ENCODE data around the gene KSR1.

The KSR1 gene

DNA sequence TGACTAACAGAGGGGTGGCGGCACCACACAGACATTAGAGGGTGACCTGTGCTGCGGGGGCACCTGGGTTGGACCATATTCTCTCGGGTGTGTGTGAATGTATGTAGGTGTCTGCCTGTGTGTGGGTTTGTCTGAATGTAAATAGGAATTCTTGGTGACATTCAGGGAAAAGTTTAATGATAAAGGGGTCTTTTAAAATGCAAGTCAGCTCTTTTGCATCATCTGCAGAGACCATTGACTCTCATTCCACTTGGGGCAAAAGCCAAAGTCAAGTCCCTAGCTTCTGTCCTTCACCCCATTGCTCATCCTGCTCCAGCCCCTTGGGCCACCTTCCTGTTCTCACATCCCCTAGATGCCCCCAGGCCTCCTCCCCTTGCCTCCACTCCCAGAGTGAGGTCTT is 23.6 kb downstream of the KSR1 start:
- TF ChIP-seq TAF1 (IDR thresholded peaks at IDR 0.05; ENCODE audit: borderline replicate concordance, low read depth, low read length), result no peak
- TF ChIP-seq POLR2AphosphoS5 (IDR thresholded peaks at IDR 0.05; ENCODE audit: low read depth, low read length), result no peak
- DNase-seq (ENCODE audit: insufficient read length) (no peak), FAIRE-seq (no peak)

DNA sequence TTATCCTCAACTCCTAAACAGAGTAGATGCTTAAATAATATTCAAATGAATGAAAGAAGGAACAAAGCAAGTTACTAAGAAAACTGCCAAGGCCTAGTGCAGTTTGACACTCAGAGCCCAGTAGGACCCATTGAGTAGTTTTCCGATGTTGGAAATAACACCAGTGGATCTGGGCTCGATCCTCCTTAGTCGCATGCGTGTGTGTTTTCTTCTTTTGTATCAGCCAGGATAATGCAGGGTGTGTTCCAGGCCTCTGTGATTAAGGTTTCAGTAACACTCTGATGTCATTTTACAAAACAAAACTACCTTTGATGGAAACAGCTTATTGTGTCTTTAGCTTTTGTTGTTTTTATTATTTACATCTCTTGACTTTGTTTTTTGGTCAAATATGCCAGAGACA is 24.5 kb downstream of the KSR1 start:
- FAIRE-seq (no peak), DNase-seq (ENCODE audit: insufficient read length) (no peak)
- TF ChIP-seq POLR2AphosphoS5 (IDR thresholded peaks at IDR 0.05; ENCODE audit: low read depth, low read length), result no peak
- TF ChIP-seq TAF1 (IDR thresholded peaks at IDR 0.05; ENCODE audit: borderline replicate concordance, low read depth, low read length), result no peak
- TF ChIP-seq POLR2A (IDR thresholded peaks at IDR 0.05; ENCODE audit: low read depth, low read length), result no peak

DNA sequence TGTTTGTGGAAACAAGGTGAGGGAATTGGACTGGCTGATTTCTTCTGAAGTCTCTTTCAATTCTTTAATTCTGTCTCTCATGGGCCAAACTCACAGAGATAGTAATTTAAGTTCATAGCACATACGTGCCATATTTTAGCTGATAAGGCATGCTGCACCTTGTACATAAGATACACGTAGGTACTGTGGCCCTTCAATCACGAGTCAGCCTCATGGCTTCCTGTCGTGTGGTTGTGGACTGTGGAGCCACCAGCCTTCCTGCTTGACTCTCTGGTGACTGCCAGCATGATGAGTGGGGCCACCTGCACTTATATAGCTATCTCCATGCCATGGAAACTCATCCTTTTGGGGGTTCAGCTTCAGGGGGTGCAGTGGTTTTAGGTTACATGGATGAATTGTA is 25.1 kb downstream of the KSR1 start:
- TF ChIP-seq TAF1 (IDR thresholded peaks at IDR 0.05; ENCODE audit: borderline replicate concordance, low read depth, low read length) (no peak), POLR2A (IDR thresholded peaks at IDR 0.05; ENCODE audit: low read depth, low read length) (no peak), POLR2AphosphoS5 (IDR thresholded peaks at IDR 0.05; ENCODE audit: low read depth, low read length) (no peak)
- DNase-seq (ENCODE audit: insufficient read length) (no peak), FAIRE-seq (peak; percentile 60)

DNA sequence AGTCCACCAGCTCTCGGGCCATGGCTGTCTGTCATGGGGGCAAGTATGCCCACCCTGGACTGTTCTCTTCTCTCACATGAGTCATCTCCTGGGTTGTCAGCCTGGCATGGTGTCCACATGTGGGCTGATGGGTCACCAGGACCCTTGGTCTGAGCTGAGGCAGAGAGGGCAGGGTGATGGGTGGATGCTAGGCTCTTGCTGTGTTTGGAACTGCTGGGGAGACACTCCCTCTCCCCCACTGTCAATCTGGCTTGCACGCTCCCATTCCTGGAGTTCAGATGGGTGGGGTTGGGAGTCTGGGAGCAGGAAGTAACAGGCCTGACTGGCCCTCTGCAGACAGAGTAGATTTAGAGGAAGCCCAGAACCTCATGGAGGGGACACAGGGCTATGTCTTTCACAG is 28.9 kb downstream of the KSR1 start:
- TF ChIP-seq TAF1 (IDR thresholded peaks at IDR 0.05; ENCODE audit: borderline replicate concordance, low read depth, low read length) (no peak), POLR2AphosphoS5 (IDR thresholded peaks at IDR 0.05; ENCODE audit: low read depth, low read length) (no peak)
- FAIRE-seq (no peak), DNase-seq (ENCODE audit: insufficient read length) (no peak)

DNA sequence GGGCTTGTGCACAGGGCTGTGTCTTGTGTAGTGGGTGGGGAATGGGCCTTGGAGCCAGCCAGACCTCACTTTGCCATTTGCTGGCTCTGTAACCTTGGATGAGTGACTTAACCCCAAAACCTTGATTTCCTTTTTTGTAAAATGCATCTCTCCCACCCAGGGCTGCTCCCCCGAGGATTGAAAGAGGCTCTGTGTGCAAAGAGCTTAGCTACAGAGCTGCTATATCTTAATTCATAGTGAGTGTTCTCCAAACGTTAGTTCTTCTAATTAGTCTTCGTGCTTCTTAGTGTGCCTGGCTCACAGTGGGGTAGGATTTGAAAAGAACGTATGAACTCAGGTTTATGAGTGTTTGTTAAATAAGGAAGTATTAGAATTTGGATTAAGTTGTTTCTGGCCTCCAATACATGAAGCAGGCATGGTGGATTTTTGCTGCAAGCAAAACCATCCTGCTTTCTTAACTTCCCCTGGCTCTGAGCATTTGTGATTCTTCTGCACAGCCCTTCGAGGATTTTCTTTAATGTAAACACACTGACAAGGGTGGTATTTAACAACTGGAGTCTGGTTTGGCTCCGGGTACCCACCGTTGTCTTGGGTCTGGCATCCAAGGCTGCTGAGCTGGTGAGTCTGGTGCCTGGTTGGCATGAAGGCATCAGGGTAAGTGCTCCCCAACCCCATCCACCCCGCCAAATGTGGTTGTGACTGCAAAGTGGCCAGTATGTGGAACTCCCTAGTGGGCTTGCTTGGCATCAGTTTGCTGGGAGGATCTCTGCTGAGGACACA is 29.7 kb downstream of the KSR1 start:
- no peak for FAIRE-seq
- TF ChIP-seq POLR2A (IDR thresholded peaks at IDR 0.05; ENCODE audit: low read depth, low read length) (no peak), POLR2AphosphoS5 (IDR thresholded peaks at IDR 0.05; ENCODE audit: low read depth, low read length) (no peak), TAF1 (IDR thresholded peaks at IDR 0.05; ENCODE audit: borderline replicate concordance, low read depth, low read length) (no peak)
- no peak for DNase-seq (ENCODE audit: insufficient read length)

DNA sequence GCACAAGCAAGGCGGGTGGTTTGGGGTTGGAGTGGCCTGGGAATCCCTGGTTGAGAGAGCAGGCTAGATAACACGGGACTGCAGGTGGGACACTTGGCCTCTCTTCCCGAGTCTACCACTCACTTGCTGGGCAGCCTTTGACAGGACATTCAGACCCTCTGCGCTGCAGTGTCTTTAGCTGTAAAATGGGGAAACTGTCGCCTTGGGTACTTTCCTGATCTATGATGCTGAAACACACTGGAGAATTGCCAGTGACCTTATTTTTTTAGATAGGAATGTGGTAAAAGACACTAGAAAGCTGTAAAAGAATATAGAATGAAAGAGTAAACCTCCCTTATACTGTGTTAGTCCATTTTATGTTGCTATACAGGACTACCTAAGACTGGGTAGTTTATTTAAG is 30.5 kb downstream of the KSR1 start:
- FAIRE-seq (no peak), DNase-seq (ENCODE audit: insufficient read length) (no peak)
- TF ChIP-seq POLR2AphosphoS5 (IDR thresholded peaks at IDR 0.05; ENCODE audit: low read depth, low read length), result no peak
- no peak for TF ChIP-seq TAF1 (IDR thresholded peaks at IDR 0.05; ENCODE audit: borderline replicate concordance, low read depth, low read length)
- TF ChIP-seq POLR2A (IDR thresholded peaks at IDR 0.05; ENCODE audit: low read depth, low read length), result no peak

DNA sequence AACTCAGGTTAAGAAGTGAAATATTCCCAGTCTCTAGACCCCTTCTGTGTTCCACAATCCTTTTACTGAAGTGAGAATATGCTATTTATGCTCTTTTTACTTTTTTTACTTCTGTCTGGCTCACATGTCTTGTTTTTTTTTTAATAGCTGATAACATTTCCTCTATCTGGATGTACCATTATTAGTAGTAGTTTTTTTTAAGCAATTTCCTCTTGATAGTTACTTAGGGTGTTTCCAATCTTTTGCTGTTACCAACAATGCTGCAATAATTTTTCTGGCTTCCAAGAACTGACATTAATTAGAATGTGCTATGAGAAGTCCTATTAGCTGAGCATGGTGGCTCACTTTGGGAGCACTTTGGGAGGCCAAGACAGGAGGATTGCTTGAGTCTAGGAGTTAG is 32.0 kb downstream of the KSR1 start:
- no peak for FAIRE-seq
- no peak for DNase-seq (ENCODE audit: insufficient read length)
- TF ChIP-seq POLR2AphosphoS5 (IDR thresholded peaks at IDR 0.05; ENCODE audit: low read depth, low read length) (no peak), POLR2A (IDR thresholded peaks at IDR 0.05; ENCODE audit: low read depth, low read length) (no peak), TAF1 (IDR thresholded peaks at IDR 0.05; ENCODE audit: borderline replicate concordance, low read depth, low read length) (no peak)

DNA sequence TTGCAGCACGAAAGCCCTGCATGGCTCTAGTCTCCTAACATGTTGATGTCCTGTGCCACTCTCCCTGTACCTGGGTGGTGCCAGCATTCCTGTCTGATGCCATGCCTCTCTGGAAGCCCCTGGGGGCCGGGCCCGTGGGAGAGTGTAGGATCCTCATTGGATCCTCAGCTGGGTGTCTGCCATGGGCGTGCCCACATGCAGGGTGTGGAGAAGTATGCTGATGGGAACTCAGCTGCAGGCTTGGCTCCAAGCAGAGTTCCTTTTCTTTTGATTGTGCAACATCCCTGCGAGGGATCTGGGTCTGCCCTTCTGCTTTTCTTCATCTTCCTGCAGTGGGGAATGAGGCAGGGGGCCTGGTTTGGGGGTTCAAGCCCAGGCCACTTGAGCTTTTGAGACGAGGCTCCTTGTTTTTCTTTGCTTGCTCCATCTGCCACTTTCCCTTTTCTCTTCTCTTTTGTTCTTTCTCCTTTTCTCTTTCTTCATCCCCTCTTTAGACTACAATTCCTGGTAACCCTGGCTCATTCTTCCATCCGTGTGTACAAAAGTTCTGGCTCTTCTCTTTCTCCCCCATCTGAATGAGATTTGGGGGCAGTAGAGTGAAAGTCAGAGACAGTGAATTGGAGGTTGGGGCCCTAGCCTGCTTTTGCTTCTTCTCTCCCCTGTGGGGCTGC is 32.9 kb downstream of the KSR1 start:
- DNase-seq (ENCODE audit: insufficient read length) (no peak), FAIRE-seq (no peak)
- TF ChIP-seq POLR2AphosphoS5 (IDR thresholded peaks at IDR 0.05; ENCODE audit: low read depth, low read length) (no peak), TAF1 (IDR thresholded peaks at IDR 0.05; ENCODE audit: borderline replicate concordance, low read depth, low read length) (no peak), POLR2A (IDR thresholded peaks at IDR 0.05; ENCODE audit: low read depth, low read length) (no peak)

DNA sequence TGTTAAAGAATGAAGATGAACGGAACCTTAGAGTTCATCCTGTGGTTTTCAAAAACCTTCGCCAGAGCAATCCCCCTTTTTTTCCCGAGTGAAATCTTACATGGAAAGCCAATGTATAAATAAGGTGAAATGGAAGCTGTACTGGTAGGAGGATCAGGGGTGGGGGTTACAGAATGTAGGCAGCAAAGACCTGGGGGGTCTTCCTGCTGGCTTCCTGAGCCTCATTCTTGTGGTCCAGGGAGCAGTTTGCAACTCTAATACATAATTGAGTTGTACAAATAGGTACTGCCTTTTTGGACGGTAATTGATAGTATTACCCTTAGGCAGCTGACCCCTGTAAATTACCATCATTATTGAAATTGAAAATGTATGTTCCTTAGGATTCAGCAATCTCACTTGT is 34.1 kb downstream of the KSR1 start:
- FAIRE-seq, result no peak
- DNase-seq (ENCODE audit: insufficient read length), result no peak
- TF ChIP-seq POLR2A (IDR thresholded peaks at IDR 0.05; ENCODE audit: low read depth, low read length) (no peak), TAF1 (IDR thresholded peaks at IDR 0.05; ENCODE audit: borderline replicate concordance, low read depth, low read length) (no peak), POLR2AphosphoS5 (IDR thresholded peaks at IDR 0.05; ENCODE audit: low read depth, low read length) (no peak)

DNA sequence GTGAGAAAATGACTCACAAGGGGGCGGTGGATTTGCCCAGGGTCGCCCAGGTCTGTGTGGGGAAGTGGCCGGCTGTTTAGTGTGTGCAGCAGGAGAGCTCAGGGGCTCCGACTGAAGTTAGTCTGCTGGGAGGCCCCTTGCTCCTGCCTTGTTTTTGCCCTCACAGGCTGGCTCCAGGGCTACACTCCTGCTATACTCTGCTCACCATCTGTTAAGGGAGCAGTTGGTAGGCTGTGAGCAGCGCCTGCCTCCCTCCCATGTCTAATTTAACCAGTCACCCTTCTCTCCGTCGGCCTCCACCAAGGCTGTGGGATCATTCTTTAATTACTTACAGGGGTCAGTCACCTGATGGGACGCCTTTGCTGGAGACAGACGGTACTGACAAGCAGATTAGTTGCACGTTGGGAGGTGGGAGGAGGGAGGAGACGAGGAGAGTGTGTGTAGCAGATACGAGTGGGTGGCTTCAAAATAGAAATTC is 35.5 kb downstream of the KSR1 start:
- FAIRE-seq (no peak), DNase-seq (ENCODE audit: insufficient read length) (no peak)
- TF ChIP-seq POLR2AphosphoS5 (IDR thresholded peaks at IDR 0.05; ENCODE audit: low read depth, low read length) (no peak), TAF1 (IDR thresholded peaks at IDR 0.05; ENCODE audit: borderline replicate concordance, low read depth, low read length) (no peak), POLR2A (IDR thresholded peaks at IDR 0.05; ENCODE audit: low read depth, low read length) (no peak)

DNA sequence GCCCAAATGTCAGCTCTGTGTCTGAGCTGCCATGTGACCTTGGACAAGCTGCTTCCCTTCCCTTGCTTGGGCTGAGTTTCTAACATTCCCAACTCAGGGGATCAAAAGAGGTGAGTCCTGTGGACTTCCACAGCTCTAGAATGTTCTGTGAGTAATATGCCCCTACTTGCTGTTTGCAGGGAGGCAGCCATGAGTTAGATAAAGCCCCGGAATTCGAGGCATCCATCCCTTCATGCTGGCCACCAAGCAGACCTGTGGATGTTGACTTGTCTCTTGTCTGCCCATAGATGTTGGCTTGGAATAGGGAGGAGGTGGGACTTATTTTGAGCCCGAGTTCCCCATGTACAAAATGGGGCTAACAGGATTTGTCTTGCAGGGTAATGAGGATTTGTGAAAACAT is 36.2 kb downstream of the KSR1 start:
- TF ChIP-seq TAF1 (IDR thresholded peaks at IDR 0.05; ENCODE audit: borderline replicate concordance, low read depth, low read length), result no peak
- no peak for TF ChIP-seq POLR2A (IDR thresholded peaks at IDR 0.05; ENCODE audit: low read depth, low read length)
- TF ChIP-seq POLR2AphosphoS5 (IDR thresholded peaks at IDR 0.05; ENCODE audit: low read depth, low read length), result no peak
- no peak for DNase-seq (ENCODE audit: insufficient read length)
- no peak for FAIRE-seq

DNA sequence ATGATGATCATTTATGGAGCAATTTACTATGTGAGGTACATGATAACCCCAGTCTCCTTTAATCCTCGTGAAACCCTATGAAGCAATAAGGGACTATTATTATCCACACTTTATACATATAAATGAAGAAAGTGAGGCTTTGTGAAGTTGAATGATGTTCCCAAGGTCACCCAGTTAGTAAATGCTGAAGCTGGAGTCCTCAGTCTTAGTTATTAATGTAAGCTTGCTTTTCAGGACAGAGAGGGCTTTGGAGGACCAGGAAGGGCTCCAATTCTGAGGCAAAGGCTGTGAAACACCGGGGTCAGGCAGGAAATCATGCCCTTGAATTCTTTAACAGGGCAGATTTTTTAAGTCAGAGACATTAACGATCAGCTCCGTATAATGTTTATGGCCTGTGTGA is 36.8 kb downstream of the KSR1 start:
- DNase-seq (ENCODE audit: insufficient read length) (no peak), FAIRE-seq (no peak)
- TF ChIP-seq POLR2A (IDR thresholded peaks at IDR 0.05; ENCODE audit: low read depth, low read length), result no peak
- no peak for TF ChIP-seq TAF1 (IDR thresholded peaks at IDR 0.05; ENCODE audit: borderline replicate concordance, low read depth, low read length)
- TF ChIP-seq POLR2AphosphoS5 (IDR thresholded peaks at IDR 0.05; ENCODE audit: low read depth, low read length), result no peak
